SKM-1 treated with dmso at 0.1 percent for 144 hours (cell line): ENCODE results near the gene ING2.

Experiments
- DNase-seq: peaks from one replicate; lab custom pipeline; 2025; ENCODE audit not compliant: unreplicated experiment; lab: John Stamatoyannopoulos, UW

Gene ING2

DNA sequence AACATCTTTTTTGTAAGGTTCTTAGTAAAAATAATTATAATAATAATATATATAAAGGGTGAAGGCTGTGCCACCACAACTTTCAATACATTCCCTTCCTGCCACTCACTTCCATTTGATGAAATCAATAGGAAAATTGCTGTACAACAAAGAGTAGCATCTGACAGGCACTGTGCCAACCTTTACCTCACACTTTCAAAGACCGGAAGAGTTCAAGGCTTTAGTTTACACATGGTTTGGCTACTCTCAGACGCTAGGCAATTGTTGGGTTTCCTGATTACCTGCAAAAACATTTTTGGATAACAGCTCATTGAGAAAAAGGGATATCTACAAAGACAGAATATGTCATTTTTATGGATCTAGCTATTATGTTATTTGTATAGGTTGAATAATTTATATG is 5.5 kb upstream of the ING2 start:
- no peak for DNase-seq

DNA sequence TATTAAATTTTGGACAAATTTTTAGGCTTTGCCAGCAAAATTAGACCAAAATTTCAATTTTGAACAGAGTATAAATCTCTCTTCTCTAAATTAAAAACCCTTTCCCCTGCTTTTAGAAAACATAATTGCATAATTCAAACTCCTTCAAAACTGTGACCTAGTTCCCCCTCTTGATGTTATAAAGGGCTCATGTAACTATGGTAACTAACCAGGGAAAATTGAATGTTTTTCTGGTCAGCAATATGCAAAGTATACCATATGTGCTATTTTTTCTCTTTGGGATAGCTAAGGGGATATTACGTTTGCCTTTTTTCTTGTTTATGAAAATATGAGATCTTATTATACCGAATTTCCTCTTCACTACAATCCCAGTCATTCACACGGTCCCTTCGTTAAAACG is 5.1 kb upstream of the ING2 start:
- peak; percentile 43 for DNase-seq

DNA sequence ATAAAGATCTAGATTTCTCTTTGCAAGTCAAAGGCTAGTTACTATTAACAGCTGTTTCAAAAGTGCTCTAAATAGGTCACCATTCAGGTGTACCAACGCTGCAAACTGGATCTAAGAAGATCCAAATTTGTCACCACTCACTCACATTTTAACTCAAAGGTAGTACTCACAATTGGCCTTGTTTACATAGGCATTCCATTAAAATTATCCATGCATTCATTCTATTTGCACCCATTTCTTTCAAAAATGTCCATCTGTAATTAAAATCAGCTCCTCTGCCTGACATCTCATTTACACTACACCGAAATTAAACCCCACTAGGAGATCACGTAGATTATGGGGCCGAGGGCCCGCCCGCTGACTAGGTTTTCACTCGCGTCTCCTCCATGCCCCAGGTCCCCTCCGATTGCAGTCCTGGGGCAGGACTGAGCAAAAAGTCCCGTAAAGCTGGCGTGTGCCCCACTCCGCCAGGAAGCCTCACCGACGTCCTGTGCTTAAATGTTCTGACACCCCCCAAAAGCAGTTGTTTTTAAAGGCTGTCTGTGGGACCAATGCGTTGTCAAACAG is 1.3 kb upstream of the ING2 start:
- no peak for DNase-seq

DNA sequence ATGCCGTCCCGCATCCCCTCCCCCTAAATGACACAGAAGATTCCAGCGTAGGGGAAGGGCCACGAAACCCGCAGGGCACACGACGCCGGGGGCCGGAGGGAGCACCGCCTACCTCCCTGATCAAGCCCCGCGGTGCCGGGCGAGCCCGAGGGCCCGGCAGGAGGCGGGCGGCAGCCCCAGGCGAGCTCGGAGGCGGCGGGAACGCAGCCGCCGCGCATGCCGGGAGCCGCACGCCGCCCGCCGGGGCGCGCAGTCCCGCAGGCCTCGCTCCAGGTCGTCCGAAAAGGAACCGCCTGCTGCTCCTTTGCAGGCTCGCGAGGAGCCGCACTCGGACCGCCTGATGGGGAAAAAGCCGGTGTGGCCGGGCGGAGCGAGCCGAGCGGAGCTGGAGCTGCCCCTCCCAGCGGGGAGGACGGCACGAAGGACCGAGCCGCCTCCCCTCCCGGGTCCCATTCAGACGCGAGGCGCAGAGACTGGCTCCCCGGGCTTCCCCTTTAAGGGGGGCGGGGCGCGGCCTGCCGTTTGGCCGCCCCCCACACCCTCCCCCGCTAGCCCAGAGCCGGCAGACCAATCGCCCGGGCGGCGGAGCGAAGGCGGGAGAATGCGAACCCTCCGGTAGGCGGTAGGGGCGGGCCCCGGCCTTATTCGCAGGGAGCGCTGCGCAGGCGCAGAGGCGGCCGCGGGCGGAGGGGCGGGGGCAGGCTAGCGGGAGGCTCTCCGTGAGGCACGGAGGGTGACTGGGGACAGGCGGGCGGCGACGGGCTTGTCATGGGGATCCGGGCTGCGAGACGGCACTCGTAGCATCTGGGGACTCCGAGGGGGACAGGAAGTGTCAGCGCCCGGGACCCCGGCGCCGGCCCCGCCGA is 561 bp upstream of the ING2 start:
- DNase-seq: peak; percentile 95

DNA sequence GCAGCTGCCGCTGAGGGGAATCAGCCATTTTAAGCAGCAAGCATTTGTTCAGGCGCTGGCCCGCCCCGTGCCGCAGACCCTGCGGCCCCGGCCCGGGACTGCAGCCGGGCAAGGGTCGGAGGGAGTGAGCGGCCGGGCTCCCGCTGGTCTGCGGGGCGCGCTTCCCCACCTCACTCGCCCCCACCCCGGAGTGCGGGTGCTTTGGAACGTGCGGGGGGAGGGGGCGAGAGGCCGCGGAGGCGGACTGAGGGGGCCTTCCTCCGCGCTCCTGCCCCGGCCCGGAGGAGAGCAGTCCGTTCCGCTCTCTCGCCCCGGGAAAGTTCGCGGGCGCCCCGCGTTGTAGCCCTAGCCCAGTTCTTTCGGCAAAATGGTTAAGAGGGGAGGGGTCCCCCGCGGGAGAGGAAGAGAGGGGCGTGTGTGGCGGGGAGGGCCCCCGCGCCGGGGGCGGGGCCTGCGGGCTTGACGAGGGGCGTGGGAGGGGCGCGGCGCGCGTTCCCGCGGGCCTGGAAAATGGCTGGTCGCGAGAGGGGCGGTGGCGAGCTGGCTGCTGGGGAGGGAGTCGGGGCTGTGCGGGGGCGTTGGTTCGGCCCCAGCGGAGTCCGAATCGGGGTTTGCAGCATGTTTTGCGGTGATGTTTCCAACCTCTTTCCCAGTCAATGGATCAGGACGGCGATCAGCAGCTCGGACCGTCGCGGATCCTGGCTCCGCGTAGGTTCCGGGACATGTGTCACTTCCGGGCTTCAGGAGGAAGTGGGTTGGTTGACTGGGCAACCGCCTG is 942 bp downstream of the ING2 start:
- peak; percentile 85 for DNase-seq

DNA sequence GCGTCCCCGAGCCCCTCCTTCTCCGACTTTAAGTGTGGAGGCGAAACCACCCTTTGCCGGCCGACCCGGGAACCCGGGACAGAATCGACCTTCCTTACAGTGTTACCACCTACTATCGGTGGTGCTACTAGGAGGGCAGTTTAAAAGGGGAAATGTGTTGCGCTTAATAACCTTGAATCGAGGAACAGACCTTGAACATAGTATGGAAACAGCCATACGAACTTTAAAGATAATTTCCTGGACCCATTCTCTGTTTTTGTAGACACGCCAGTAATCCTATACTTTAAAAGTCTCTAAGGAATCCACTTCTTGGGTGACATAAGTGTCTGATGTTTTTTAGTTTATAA is 1.5 kb downstream of the ING2 start:
- DNase-seq: no peak

DNA sequence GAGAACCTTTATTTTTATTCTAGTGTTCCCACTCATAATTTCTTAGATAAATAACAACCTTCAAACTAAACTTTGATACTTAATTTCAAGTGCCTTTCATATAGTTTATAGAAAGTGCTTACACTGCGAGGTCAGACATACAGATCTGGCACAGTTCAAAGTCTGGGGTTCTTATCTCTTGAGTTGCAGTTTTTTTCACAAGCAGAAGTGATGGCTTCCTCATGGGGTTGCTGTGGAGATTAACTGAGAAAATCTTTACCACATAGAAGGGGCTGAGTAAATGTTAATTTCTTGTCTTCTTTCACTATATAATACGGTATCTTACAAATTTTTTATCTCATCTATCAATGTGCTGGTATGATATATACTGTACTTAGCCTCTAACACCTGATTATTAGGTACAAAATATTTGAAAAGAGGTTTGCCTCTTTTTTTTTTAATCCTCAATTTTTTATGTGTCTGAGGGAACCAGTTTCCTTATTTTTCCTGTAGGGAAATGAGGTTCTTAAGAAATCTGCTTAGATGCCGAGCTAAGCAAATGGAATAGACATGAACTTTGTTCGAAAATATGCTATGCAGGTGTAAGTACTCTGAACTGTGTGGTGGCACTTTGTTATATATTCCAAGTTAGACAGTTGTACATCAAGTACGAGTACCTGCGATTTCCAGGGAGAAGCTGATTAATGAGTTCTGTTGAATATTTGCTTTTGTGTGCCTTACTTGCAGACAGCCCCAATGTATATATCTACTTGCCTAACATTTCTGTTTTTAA is 3.3 kb downstream of the ING2 start:
- DNase-seq: no peak

DNA sequence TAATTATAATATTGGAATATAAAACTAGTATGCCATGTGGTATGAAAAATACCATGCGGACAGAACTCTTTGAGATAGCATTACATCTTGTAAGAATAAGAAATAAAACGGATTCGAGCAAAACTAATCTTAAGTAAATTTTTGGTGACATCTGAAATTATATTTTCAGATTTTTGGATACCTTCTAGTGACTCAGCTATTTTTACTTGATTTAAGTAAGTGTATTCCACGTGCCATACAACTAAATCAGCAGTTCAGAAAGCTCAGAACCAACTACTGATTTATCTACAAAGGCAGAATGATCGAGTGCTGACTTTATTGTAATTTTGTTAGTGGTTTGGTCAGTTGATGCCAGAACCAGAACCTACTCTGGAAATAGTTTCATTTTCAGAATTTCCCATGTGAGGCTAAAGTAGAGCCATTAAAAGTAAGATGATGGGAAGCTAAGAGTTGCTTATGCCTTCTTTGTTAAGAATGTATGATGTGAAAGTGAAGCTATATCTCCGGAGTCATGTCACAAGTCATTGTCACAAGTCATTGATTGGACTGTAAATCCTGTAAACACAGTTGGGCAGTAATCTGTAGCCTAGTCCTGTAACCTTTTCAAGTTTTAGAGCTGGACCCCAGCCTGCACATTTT is 4.0 kb downstream of the ING2 start:
- DNase-seq: no peak

DNA sequence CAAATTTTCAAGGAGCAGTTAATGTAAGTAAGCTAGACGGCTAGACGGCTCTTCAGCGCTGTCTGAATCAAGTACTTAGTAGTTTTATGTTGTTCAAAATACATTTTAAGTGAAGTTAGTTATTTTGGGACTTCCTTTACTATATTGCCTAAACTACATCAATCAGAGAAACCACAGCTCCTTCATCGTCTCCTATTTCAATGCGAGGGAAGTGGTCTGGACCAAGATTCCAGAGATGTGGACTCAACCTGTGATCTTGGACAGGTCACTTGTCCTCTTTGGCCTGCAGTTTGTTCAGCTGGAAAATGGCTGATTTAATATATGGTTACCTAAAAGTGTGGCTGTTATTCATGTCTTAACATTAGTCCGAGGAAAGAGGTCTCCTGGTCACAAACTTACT is 10.6 kb downstream of the ING2 start:
- DNase-seq: no peak

DNA sequence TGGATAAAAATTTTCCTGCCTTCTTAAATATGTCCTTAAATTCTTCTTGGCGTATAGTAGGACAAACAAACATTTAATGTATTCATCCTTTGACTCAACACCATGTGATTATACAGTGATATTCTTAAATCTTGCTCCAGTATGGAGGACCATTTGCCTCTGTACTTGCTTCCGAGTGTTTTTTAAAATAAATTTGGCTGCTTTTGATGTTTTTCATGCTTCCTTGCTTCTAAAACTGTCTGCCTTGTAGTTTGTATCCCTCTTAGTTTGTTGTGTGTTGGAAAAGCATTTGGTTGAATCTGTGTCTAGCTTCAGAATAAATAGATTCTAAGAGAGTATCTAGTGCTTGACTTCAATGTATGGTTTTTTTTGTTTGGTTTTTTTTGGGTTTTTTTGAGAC is 12.3 kb downstream of the ING2 start:
- DNase-seq: no peak

DNA sequence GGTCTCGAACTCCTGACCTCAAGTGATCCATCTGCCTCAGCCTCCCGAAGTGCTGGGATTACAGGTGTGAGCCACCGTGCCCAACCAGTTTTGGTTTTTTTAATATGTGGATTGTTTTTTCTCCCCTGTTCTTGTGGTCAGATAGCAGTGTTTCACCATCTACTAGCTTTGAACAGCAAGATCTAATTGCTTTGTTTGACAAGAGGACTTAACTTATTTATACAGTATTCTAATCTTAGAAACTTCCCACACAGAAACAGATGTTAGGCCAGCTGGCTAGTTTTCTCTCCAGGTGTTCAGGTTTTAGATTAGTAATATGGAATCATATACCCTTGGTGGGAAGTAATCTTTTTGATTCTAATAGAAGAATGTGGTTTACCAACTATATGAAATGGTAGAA is 12.9 kb downstream of the ING2 start:
- no peak for DNase-seq

DNA sequence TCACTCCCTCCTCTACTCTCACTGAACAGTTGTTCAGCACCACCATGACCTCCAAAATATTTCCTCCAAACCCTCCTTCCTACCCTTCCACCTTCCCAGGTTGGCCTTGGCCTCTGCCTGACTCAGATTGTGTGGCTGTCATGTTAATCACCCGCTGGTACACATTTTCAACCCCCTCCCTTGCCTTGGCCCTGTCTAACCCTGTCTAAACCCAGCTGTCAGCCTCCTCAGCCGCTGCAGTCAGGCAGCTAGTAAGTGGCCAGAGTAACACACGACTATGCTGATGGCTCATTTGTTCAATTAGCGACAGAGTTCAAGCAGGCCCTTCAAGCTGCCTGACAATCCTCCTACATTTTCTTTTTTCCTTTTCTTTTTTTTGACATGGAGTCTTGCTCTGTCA is 18.0 kb downstream of the ING2 start:
- no peak for DNase-seq

DNA sequence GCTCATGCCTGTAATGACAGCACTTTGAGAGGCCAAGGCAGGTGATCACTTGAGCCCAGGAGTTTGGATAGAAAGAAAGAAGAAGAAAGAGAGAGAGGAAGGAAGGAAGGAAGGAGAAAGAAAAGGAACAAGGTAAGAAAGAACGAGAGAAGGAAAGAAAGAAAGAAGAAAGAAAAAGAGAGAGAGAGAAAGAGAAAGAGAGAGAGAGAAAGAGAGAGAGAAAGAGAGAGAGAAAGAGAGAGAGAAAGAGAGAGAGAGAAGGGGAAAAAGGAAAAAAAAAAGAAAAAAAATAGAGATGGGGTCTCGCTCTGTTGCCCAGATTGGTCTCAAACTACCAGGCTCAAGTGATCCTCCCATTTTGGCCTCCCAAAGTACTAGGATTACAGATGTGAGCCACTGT is 22.5 kb downstream of the ING2 start:
- no peak for DNase-seq

DNA sequence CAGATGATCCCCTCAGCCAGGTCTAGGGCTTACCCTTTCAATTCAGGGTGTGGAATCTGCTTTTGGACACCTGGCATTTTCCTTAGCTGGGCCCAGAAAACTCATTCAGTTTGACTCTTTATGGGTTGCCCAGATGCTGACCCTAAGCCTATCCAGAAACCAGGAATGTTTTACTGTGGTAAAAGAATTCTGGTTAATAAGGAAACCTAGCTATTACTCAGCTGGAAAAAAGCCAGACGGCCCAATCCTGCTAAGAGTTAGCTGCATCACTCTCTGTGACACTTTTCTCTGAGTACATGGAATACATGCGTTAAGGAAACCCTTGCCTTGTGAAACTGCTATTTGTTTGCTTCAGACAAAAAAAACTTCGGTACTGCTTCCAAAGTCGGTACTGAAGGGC is 28.0 kb downstream of the ING2 start:
- no peak for DNase-seq

DNA sequence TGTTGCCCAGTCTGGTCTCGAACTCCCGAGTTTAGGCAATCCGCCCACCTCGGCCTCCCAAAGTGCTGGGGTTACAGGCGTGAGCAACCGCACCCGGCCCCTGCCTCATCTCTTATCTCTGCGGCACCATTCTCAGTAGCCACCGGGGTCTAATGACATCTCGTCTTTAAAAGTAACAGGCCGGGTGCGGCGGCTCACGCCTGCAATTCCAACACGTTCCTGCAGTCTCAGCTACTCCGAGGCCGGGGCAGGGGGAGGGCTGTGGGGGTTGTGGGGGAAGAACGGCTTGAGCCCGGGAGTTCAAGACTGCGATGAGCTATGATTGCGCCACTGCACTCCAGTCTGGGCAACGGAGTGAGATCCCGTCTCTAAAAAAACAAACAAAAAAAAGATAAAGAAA is 28.8 kb downstream of the ING2 start:
- no peak for DNase-seq

DNA sequence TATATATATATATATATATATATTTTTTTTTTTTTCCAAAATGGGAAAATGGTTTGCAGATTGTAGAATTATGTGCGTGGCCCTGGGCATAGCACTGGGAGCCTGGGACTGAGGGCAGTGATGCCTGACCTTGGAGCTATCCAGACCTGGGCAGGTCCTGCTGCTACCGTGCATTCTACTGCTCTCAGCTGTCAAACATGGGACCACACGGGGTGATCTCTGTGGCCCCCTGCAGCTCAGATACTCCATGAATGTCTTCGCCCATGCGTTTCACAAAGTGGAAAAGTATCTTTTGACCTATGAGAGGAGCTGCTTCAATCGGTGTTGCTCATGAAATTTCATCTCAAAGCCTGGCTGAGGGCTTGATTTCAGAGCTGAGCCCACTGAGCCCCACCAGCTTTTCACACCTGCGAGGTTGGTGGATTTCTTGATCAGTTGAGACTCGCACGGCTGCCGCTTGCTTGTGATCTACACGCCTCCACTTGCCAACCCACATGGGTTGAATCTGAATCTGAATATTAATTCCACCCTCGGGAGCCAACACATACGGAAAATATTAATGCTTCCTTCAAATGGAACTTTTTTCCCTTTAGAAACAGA is 35.7 kb downstream of the ING2 start:
- DNase-seq: no peak

DNA sequence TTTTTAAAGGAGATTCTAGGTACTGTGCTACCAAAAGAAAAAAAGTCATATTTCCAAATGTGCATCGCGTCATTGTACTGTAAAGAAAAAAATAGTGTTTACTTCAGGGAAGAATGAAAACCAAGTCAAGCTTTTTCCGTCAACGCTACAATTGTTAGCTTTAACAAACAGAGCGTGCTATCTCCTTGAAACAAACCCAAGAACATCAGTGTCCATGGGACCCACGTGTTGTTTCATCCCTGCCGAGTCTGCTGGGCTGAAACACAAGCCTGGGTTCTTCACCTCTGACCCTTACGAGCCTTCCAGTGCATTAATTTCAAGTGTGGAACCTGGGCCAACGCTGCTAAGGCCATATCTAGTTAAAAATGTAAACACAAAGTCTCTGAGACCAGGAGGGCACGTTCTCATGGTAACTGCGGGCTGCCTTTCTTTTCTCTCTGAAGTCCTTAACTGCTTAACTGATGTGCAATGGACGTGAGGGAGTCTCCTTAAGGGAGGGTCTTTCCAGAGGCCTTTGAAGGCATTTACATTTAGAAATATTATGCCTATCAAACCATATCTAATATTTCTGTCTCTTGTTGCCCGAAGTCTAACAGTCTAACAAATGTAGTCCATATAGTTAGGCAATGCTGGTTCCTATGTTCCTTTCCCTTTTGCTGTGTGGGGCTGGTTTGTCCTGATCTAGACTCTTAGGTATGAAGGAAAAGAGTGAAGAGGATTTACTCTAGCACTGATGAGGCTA is 36.3 kb downstream of the ING2 start:
- no peak for DNase-seq

DNA sequence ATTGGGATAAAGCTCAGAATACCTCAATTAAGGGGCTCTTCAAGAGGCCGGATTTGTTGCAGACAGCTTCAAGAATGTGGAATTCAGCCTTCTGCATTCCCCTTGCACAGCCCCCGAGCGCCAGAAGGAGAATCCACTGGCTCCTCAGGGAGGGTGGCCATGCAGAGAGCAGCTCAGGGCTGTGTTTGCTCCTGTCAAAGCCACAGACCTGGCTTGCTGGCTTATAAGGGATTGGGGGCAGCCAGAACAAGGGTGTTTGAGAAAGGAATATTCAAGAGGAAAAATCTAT is 36.8 kb downstream of the ING2 start:
- no peak for DNase-seq

DNA sequence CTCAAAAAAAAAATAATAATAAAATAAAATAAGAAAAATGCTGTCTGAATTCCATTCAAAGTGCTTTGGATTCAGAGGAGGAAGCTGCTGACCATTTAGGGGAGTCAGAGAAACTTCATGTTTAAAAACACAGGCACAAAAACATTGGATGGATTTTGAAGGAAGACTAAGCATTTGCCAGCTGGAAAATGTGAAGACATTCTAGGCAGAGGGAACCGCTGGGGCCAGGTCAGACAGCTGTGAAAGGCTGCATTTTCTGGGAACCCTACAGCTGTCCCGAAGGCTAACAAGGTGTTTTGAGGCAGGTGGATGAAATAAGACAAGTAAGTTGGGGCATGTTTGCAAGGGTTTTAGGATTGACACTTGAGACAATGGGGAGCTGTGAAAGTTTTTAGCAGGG is 38.6 kb downstream of the ING2 start:
- no peak for DNase-seq

DNA sequence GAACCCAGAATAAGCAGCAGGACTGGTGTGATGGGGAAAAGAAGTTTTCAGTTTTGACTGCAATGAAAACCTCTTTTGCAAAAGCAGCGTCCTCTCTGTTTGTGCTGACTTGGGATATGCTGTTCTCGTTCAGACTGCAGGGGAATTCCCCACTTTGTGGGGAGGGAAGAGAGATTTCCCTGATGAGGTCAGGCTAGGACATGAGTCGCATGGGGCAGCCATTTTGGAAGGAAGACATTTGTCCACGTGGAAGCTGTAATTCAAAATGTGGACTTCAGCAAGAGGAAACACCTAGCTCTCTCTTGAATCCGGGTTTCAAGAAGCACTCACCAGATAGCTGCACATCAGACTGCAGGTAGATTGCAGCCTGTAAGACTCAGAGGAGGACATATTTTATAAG is 39.3 kb downstream of the ING2 start:
- DNase-seq: no peak
